Neuron (in vitro differentiated cells): ENCODE results near the gene ABLIM1.

Source experiments
- H2AFZ ChIP-seq: one replicate; pipeline ENCODE4 v1.6.1; 2013; ENCODE audit warnings: low read depth, mild to moderate bottlenecking, inconsistent platforms, low read length, moderate library complexity
- H3K27me3 ChIP-seq: one replicate; pipeline ENCODE4 v1.6.1; 2013; ENCODE audit warnings: low read length; ENCODE audit not compliant: insufficient read depth
- H3K36me3 ChIP-seq: one replicate; pipeline ENCODE4 v1.6.1; 2013; ENCODE audit warnings: low read length; ENCODE audit not compliant: insufficient read depth
- H3K4me1 ChIP-seq: one replicate; pipeline ENCODE4 v1.6.1; 2013; ENCODE audit warnings: low read length; ENCODE audit not compliant: insufficient read depth
- H3K4me3 ChIP-seq: 2 replicates; pipeline ENCODE4 v1.5.1; 2013; ENCODE audit warnings: mild to moderate bottlenecking, low read length, moderate library complexity
- H3K9me3 ChIP-seq: one replicate; pipeline ENCODE4 v1.6.1; 2013; ENCODE audit warnings: low read length

ABLIM1 gene

GRCh38 chr10:114650266-114650665, 7.8 kb downstream of the ABLIM1 start:
- no peak overlapping the region for H2AFZ ChIP-seq

GRCh38 chr10:114649217-114649903, 8.7 kb downstream of the ABLIM1 start:
- no peak overlapping the region for H3K4me3 ChIP-seq
- peaks cover 3% of the 10 kb centered on the region for H3K27me3 ChIP-seq
- H3K4me1 ChIP-seq = no peaks in the 10 kb centered on the region
- no peaks in the 10 kb centered on the region for H3K36me3 ChIP-seq
- no peak overlapping the region for H2AFZ ChIP-seq
- H3K9me3 ChIP-seq = no peaks in the 10 kb centered on the region

More at GRCh38 chr10:114650266-114650665, 7.8 kb downstream of the ABLIM1 start:
- H3K36me3 ChIP-seq = no peaks in the 10 kb centered on the region
- H3K27me3 ChIP-seq = peaks cover 3% of the 10 kb centered on the region
- no peaks in the 10 kb centered on the region for H3K9me3 ChIP-seq
- no peak overlapping the region for H3K4me3 ChIP-seq
- no peaks in the 10 kb centered on the region for H3K4me1 ChIP-seq

- Histone ChIP-seq H3K27me3 (peaks cover 3% of the 10 kb centered on the region), H3K4me1 (no peaks in the 10 kb centered on the region), H2AFZ (no peak overlapping the region), H3K9me3 (no peaks in the 10 kb centered on the region), H3K4me3 (no peak overlapping the region), H3K36me3 (no peaks in the 10 kb centered on the region)
Observed at GRCh38 chr10:114648368-114648767, 9.7 kb downstream of the ABLIM1 start.

- no peaks in the 10 kb centered on the region for H3K4me1 ChIP-seq
- H2AFZ ChIP-seq = no peak overlapping the region
- H3K27me3 ChIP-seq = peaks cover 3% of the 10 kb centered on the region
- no peak overlapping the region for H3K4me3 ChIP-seq
- no peaks in the 10 kb centered on the region for H3K36me3 ChIP-seq
- H3K9me3 ChIP-seq = no peaks in the 10 kb centered on the region
Observed at GRCh38 chr10:114647545-114648138, 10.4 kb downstream of the ABLIM1 start.

- H3K4me3 ChIP-seq = no peak overlapping the region
- H2AFZ ChIP-seq = no peak overlapping the region
- H3K9me3 ChIP-seq = no peaks in the 10 kb centered on the region
- H3K36me3 ChIP-seq = no peaks in the 10 kb centered on the region
- peaks cover 3% of the 10 kb centered on the region for H3K27me3 ChIP-seq
- H3K4me1 ChIP-seq = no peaks in the 10 kb centered on the region
Observed at GRCh38 chr10:114646426-114646825, 11.6 kb downstream of the ABLIM1 start.

GRCh38 chr10:114645706-114646105, 12.4 kb downstream of the ABLIM1 start:
- Histone ChIP-seq H3K9me3 (no peaks in the 10 kb centered on the region), H3K27me3 (peaks cover 3% of the 10 kb centered on the region), H3K36me3 (no peaks in the 10 kb centered on the region), H3K4me1 (no peaks in the 10 kb centered on the region), H2AFZ (no peak overlapping the region), H3K4me3 (no peak overlapping the region)

- Histone ChIP-seq H2AFZ (no peak overlapping the region), H3K9me3 (no peaks in the 10 kb centered on the region), H3K36me3 (no peaks in the 10 kb centered on the region), H3K4me1 (peaks cover 13% of the 10 kb centered on the region), H3K27me3 (peaks cover 3% of the 10 kb centered on the region), H3K4me3 (no peak overlapping the region)
Observed at GRCh38 chr10:114643158-114643557, 14.9 kb downstream of the ABLIM1 start.

- peaks cover 13% of the 10 kb centered on the region for H3K4me1 ChIP-seq
- H3K36me3 ChIP-seq = no peaks in the 10 kb centered on the region
- no peak overlapping the region for H2AFZ ChIP-seq
- H3K27me3 ChIP-seq = peaks cover 3% of the 10 kb centered on the region
- H3K9me3 ChIP-seq = no peaks in the 10 kb centered on the region
- H3K4me3 ChIP-seq = no peak overlapping the region
Observed at GRCh38 chr10:114642729-114643128, 15.3 kb downstream of the ABLIM1 start.

- H2AFZ ChIP-seq = no peak overlapping the region
- H3K27me3 ChIP-seq = no peaks in the 10 kb centered on the region
- no peaks in the 10 kb centered on the region for H3K36me3 ChIP-seq
- H3K4me3 ChIP-seq = no peak overlapping the region
- H3K4me1 ChIP-seq = peaks cover 23% of the 10 kb centered on the region
- no peaks in the 10 kb centered on the region for H3K9me3 ChIP-seq
Observed at GRCh38 chr10:114638821-114639625, 19.1 kb downstream of the ABLIM1 start.

GRCh38 chr10:114635797-114636550, 22.1 kb downstream of the ABLIM1 start:
- Histone ChIP-seq H3K9me3 (no peaks in the 10 kb centered on the region), H3K27me3 (peaks cover 12% of the 10 kb centered on the region), H3K4me3 (no peak overlapping the region), H2AFZ (no peak overlapping the region), H3K4me1 (peaks cover 51% of the 10 kb centered on the region), H3K36me3 (no peaks in the 10 kb centered on the region)

GRCh38 chr10:114635101-114635500, 23.0 kb downstream of the ABLIM1 start:
- peaks cover 16% of the 10 kb centered on the region for H3K27me3 ChIP-seq
- no peak overlapping the region for H2AFZ ChIP-seq
- H3K9me3 ChIP-seq = no peaks in the 10 kb centered on the region
- H3K4me3 ChIP-seq = no peak overlapping the region
- no peaks in the 10 kb centered on the region for H3K36me3 ChIP-seq
- H3K4me1 ChIP-seq = peaks cover 55% of the 10 kb centered on the region

- peaks cover 16% of the 10 kb centered on the region for H3K27me3 ChIP-seq
- peaks cover 56% of the 10 kb centered on the region for H3K4me1 ChIP-seq
Observed at GRCh38 chr10:114634609-114634979, 23.5 kb downstream of the ABLIM1 start.

More at GRCh38 chr10:114634609-114634979, 23.5 kb downstream of the ABLIM1 start:
- Histone ChIP-seq H3K9me3 (no peaks in the 10 kb centered on the region), H3K36me3 (no peaks in the 10 kb centered on the region), H3K4me3 (no peak overlapping the region), H2AFZ (no peak overlapping the region)
